Measurements from ENCODE around the gene IGF2BP1.

GRCh38 chr17:49020609-49021008 lies 23.4 kb downstream of the IGF2BP1 start:
- no peak for TF ChIP-seq CTCF (conservative IDR thresholded peaks at IDR 0.05; ENCODE audit: low read depth, low read length)
- no peak for TF ChIP-seq EZH2 (IDR thresholded peaks at IDR 0.05; ENCODE audit: low read length, unreplicated experiment)
